Chondrocyte (in vitro differentiated cells): ENCODE results near the gene ATP11A. TPM values are rescaled to one million over a fixed set of nuclear protein-coding genes. Genes with fewer than 3 reads are reported as not detected.

Experiments used
- DNase-seq: peaks from one replicate; pipeline ENCODE4 v3.0.0; 2021; ENCODE audit warnings: mixed read lengths, low spot score
- H3K27ac Mint-ChIP-seq: one replicate; pipeline ENCODE4 v1.8.0; 2021; ENCODE audit warnings: mild to moderate bottlenecking, moderate library complexity, mixed read lengths; ENCODE audit not compliant: unreplicated experiment
- H3K27me3 Mint-ChIP-seq: 2 replicates; pipeline ENCODE4 v1.8.0; 2021; ENCODE audit warnings: low read depth, mixed read lengths
- H3K36me3 Mint-ChIP-seq: 2 replicates; pipeline ENCODE4 v1.8.0; 2021; ENCODE audit warnings: low read depth, mixed read lengths
- H3K4me1 Mint-ChIP-seq: 2 replicates; pipeline ENCODE4 v1.8.0; 2021; ENCODE audit warnings: low read depth, mild to moderate bottlenecking, mixed read lengths
- H3K4me3 Mint-ChIP-seq: one replicate; pipeline ENCODE4 v1.8.0; 2021; ENCODE audit warnings: mild to moderate bottlenecking, moderate library complexity, mixed read lengths; ENCODE audit not compliant: unreplicated experiment
- H3K9me3 Mint-ChIP-seq: 2 replicates; pipeline ENCODE4 v1.8.0; 2021; ENCODE audit warnings: low read depth, mixed read lengths
- total RNA-seq: library from RNA; stranded (reverse); gene quantifications from 3 replicates; pipeline ENCODE4 v1.2.1, GENCODE V29; 2021
- TF ChIP-seq, protein P1 (sequence below): fragments of 200-600 bp; sonication (generic); IDR thresholded peaks from 2 replicates; pipeline ENCODE4 v1.5.0; 2021; ENCODE audit warnings: antibody characterized with exemption, mild to moderate bottlenecking, moderate library complexity

ATP11A gene
- total RNA-seq, 1 donor from 2014 or later: 13.1 TPM

DNA sequence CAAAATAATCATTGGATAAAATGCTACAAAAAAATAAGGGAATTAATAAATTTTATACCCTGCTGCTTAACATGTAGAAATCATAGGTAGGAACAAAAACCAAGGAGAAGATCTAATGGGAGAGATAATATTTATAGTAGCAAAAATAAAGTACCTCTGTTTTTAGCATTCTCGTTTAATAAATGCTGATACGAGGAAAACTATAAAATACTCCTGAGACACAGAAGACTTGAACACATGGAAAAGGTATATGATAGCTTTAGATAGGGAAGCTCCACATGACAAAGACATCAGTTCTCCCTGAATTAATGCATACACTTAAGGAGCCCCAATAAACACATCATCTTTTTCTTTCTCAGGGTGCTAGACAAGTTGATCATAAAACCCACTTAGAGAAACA lies 234.5 kb downstream of the ATP11A start:
- H3K9me3 Mint-ChIP-seq: peaks cover 9% of the 10 kb centered on the region
- H3K27me3 Mint-ChIP-seq: peaks cover 26% of the 10 kb centered on the region
- TF ChIP-seq, protein P1, sequence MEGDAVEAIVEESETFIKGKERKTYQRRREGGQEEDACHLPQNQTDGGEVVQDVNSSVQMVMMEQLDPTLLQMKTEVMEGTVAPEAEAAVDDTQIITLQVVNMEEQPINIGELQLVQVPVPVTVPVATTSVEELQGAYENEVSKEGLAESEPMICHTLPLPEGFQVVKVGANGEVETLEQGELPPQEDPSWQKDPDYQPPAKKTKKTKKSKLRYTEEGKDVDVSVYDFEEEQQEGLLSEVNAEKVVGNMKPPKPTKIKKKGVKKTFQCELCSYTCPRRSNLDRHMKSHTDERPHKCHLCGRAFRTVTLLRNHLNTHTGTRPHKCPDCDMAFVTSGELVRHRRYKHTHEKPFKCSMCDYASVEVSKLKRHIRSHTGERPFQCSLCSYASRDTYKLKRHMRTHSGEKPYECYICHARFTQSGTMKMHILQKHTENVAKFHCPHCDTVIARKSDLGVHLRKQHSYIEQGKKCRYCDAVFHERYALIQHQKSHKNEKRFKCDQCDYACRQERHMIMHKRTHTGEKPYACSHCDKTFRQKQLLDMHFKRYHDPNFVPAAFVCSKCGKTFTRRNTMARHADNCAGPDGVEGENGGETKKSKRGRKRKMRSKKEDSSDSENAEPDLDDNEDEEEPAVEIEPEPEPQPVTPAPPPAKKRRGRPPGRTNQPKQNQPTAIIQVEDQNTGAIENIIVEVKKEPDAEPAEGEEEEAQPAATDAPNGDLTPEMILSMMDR: no peak
- DNase-seq: no peak
- no peak overlapping the region for H3K4me3 Mint-ChIP-seq
- peaks cover 5% of the 10 kb centered on the region for H3K36me3 Mint-ChIP-seq
- peaks cover 4% of the 10 kb centered on the region for H3K4me1 Mint-ChIP-seq
- H3K27ac Mint-ChIP-seq: no peak overlapping the region

DNA sequence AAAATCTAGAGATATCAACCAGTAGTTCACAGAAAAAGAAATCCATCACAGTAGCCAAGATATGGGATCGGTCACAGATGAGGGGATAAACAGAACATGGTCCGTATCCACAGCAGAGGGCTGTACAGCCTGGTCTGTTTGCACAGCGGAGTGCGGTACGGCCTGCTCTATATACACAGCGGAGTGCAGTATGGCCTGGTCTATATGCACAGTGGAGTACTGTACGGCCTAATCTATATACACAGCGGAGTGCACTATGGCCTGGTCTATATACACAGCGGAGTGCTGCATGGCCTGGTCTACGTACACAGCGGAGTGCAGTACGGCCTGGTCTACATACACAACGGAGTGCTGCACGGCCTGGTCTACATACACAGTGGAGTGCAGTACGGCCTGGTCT lies 236.2 kb downstream of the ATP11A start:
- Mint-ChIP-seq H3K27ac (no peak overlapping the region), H3K4me1 (peaks cover 4% of the 10 kb centered on the region), H3K36me3 (peaks cover 4% of the 10 kb centered on the region), H3K27me3 (peaks cover 21% of the 10 kb centered on the region), H3K9me3 (peaks cover 9% of the 10 kb centered on the region), H3K4me3 (no peak overlapping the region)
- TF ChIP-seq, protein P1: no peak
- no peak for DNase-seq

DNA sequence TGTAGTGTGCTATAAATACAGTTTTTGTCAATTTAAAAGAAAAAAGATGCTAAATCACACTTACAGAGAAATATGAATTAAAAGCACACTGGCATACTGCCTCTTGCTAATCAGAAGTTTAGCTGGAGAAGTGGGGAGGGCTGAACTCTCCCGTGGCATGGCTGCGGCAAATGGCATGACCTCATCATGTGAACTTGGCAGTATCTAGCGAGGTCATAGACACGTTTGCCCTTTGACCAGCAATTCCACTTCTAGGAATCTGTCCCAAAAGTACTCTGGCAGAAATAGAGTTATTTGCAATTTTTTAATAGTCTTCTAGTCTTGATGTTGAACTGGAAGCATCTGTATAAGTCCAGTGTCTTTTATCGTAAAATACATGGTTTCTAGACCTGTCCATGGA lies 237.2 kb downstream of the ATP11A start:
- H3K4me3 Mint-ChIP-seq: no peak overlapping the region
- H3K27me3 Mint-ChIP-seq: peaks cover 21% of the 10 kb centered on the region
- H3K4me1 Mint-ChIP-seq: peaks cover 8% of the 10 kb centered on the region
- TF ChIP-seq, protein P1: no peak
- H3K36me3 Mint-ChIP-seq: peaks cover 4% of the 10 kb centered on the region
- DNase-seq: no peak
- peaks cover 9% of the 10 kb centered on the region for H3K9me3 Mint-ChIP-seq
- H3K27ac Mint-ChIP-seq: no peak overlapping the region

DNA sequence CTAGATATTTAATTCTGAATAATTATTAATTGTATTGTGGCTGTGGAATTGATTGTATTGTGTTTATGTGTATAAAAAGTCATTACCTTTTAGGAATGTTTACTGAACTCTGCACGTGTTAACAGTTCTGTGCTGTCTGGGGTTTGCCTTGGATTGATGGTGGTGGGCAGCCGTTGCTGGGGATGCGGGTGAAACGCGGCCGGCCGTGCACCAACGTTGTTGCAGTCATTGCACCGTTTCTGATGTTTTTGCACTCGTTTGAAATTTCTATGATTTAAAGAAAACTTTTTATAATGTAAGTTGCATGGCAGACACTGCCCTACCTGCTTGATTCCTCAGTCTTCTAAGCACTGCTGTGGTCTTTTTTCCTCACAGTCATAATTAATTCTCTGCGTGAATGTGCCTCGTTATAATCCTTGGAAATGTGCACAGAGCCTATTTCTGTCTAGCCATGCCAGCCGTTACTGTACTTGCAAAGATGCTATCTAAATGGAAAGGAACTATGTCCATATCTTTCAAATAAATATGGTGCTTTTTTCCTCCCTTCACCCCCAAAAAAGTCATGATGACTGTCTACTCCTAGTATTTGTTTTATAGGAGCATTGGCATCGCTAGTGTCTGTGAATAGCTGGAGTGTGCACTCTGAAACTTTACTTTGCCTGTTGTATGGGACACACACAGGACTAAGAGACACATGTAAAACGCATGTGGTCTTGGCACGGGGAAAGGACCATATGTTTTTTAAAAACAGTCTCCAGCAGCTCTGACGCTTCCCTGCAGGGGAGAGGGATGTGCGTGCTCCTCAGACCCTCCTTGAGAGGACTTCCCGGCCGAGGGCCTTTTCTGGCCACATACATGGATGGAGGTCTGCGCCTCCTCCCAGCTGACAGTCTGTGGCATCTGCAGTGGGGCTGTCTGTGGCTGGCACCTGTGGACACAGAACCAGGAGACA lies 238.5 kb downstream of the ATP11A start:
- no peak for DNase-seq

More for the DNA sequence above, 238.5 kb downstream of the ATP11A start:
- Mint-ChIP-seq H3K27ac (no peak overlapping the region), H3K4me1 (peaks cover 8% of the 10 kb centered on the region), H3K4me3 (no peak overlapping the region), H3K27me3 (peaks cover 17% of the 10 kb centered on the region), H3K9me3 (peaks cover 9% of the 10 kb centered on the region), H3K36me3 (peaks cover 1% of the 10 kb centered on the region)
- TF ChIP-seq, protein P1: no peak
